Gastrocnemius medialis (tissue), 4 donors: ENCODE measurements around the gene PODNL1. TPM values are rescaled to one million over a fixed set of nuclear protein-coding genes. Genes with fewer than 3 reads are reported as not detected.

Experiments used
- ATAC-seq, 2 donors: fragments of 150-250 bp; one replicate each; pipeline ENCODE4 v1.9.1; 2016
- DNase-seq, 2 donors: peaks; one replicate each; pipeline ENCODE4 v3.0.0-alpha.2; 2019
- H3K27ac ChIP-seq, 4 donors: fragments of 200-600 bp; sonication (generic); 1 replicate in 1 of 4; 2 replicates in 3 of 4; pipeline ENCODE4 v1.5.1; 2016 to 2018; ENCODE audit warnings: mild to moderate bottlenecking in 2 of 4, moderate library complexity in 1 of 4
- H3K27me3 ChIP-seq, 3 donors: fragments of 200-600 bp; sonication (generic) in 2 of 3; 1 replicate in 1 of 3; 2 replicates in 2 of 3; pipeline versions ENCODE4 v1.5.1 to v1.6.0; 2016 to 2019; ENCODE audit warnings: mild to moderate bottlenecking in 1 of 3, moderate library complexity in 1 of 3
- H3K36me3 ChIP-seq, 2 donors: fragments of 200-600 bp; sonication (generic) in 1 of 2; one replicate each; pipeline ENCODE4 v1.5.1; 2017 to 2018
- H3K4me1 ChIP-seq, 2 donors: fragments of 200-600 bp; sonication (generic) in 1 of 2; one replicate each; pipeline ENCODE4 v1.5.1; 2016 to 2017; ENCODE audit warnings: mild to moderate bottlenecking in 2 of 2
- H3K4me3 ChIP-seq, 4 donors: fragments of 200-600 bp; sonication (generic) in 3 of 4; 1 replicate in 1 of 4; 2 replicates in 3 of 4; pipeline ENCODE4 v1.5.1; 2016 to 2019; ENCODE audit warnings: mild to moderate bottlenecking in 2 of 4
- H3K9me3 ChIP-seq, 3 donors: fragments of 200-600 bp; sonication (generic) in 2 of 3; 1 replicate in 1 of 3; 2 replicates in 2 of 3; pipeline ENCODE4 v1.5.1; 2016 to 2019
- POLR2A ChIP-seq, 2 donors: fragments of 450-650 bp; IDR thresholded peaks; one replicate each; pipeline ENCODE4 v1.6.1; 2017; ENCODE audit warnings: antibody characterized with exemption in 2 of 2, mild to moderate bottlenecking in 2 of 2, moderate library complexity in 2 of 2
- in situ Hi-C, 4 donors: fragments of 200-750 bp; cut with MboI; loops; one replicate each; pipeline versions ENCODE4 v1.15.0 to v1.8.0; 2017; ENCODE audit warnings: low sequenced_read_pairs in 4 of 4
- intact Hi-C: fragments of 100-400 bp; cut with DNase I; formaldehyde crosslinking; loops from one replicate; pipeline ENCODE4 v1.15.1; 2023; ENCODE audit warnings: low total_unique reads
- total RNA-seq, 4 donors: library from RNA; depleted of rRNA; stranded (reverse); fragments of >200 nt; gene quantifications; one replicate each; pipeline versions ENCODE4 v1.1.0 to v1.2.3, GENCODE V29; 2016
- TF ChIP-seq, protein P1 (sequence below), 5 experiments: fragments of 450-650 bp in 3 of 5; fragments of 200-600 bp in 2 of 5; sonication (generic) in 2 of 5; IDR thresholded peaks in 4 of 5; conservative IDR thresholded peaks in 1 of 5; 1 replicate in 4 of 5; 2 replicates in 1 of 5; pipeline ENCODE4 v1.5.1; 2016 to 2019; ENCODE audit warnings: antibody characterized with exemption in 5 of 5, mild to moderate bottlenecking in 3 of 5, moderate library complexity in 3 of 5

The PODNL1 gene
- total RNA-seq, 4 donors from 2014 or later, result 0.55 to 0.61 TPM; not detected in 2

DNA sequence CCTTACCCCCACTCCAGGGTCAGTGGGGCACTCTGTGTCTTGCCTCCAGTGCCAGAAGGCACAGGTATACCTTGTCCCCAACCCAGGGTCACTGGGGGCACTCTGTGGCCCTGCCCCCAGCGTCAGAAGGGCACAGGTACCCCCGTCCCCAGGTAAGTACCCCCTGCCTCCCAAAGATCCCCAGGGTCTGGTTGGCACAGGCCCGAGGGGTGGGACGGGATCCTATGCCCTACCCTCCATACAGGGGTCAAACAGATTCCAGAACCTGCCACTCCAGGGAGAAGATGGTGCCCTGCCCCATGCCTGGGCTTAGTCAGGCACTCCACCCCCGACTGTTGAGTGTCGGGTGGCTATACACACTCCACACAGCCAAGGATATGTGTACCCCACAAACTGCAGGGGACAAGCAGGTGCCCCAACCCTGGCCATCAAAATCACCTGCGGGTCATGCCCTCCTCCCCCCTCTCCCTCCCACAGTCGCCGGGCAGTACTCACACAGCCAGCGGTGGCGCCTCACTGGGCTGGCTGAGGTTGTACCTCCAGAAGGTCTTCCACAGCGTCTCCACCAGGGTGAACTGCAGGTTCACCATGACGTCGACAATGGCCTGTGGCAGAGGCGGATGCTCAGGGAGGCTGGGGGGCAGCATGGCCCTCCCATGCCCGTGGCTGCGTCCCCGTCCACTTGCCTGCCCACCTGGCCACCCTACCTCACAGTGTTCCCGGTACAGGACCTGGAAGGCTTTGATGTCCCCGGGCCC is 27.9 kb upstream of the PODNL1 start:
- in situ Hi-C loops (no loop called here), intact Hi-C loops (no loop called here)
- no peak overlapping the region for H3K27ac ChIP-seq
- no peaks in the 10 kb centered on the region for H3K27me3 ChIP-seq
- no peak for TF ChIP-seq POLR2A (IDR thresholded peaks at IDR 0.05)
- TF ChIP-seq, protein P1, sequence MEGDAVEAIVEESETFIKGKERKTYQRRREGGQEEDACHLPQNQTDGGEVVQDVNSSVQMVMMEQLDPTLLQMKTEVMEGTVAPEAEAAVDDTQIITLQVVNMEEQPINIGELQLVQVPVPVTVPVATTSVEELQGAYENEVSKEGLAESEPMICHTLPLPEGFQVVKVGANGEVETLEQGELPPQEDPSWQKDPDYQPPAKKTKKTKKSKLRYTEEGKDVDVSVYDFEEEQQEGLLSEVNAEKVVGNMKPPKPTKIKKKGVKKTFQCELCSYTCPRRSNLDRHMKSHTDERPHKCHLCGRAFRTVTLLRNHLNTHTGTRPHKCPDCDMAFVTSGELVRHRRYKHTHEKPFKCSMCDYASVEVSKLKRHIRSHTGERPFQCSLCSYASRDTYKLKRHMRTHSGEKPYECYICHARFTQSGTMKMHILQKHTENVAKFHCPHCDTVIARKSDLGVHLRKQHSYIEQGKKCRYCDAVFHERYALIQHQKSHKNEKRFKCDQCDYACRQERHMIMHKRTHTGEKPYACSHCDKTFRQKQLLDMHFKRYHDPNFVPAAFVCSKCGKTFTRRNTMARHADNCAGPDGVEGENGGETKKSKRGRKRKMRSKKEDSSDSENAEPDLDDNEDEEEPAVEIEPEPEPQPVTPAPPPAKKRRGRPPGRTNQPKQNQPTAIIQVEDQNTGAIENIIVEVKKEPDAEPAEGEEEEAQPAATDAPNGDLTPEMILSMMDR (IDR thresholded peaks at IDR 0.05 in 4 of 5, conservative IDR thresholded peaks at IDR 0.05 in 1 of 5), result no peak
- H3K9me3 ChIP-seq, result no peaks in the 10 kb centered on the region
- no peak overlapping the region for H3K4me3 ChIP-seq
- H3K4me1 ChIP-seq, result no peaks in the 10 kb centered on the region
- H3K36me3 ChIP-seq, result peaks cover 0 to 70% of the 10 kb centered on the region in 2 donors
- ATAC-seq (no peak), DNase-seq (no peak)

DNA sequence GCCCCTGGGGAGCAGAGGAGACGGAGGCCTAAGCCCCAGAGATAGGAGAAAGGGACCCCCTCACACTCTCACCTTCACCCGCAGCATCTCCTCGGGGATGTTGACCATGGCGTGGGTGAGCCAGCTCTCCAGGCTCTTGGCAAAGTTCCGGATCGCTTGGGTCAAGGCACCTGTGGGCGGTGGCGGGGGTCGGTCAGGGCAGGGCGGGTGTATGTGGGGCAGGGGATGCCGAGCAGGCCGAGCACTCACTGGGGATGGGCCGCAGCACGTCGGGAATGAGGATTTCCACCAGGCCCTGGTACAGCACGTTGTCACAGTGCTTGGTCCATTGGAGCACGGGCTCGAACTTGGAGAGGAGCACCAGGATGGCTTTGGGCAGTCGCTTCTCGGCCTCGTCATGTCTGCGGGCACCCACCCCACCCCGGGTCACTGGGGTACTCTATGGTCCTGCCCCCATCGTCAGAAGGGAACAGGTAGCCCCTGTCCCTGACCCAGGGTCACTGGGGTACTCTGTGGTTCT is 27.2 kb upstream of the PODNL1 start:
- TF ChIP-seq POLR2A (IDR thresholded peaks at IDR 0.05), result no peak
- TF ChIP-seq, protein P1 (IDR thresholded peaks at IDR 0.05 in 4 of 5, conservative IDR thresholded peaks at IDR 0.05 in 1 of 5), result no peak
- DNase-seq (no peak), ATAC-seq (no peak)
- Histone ChIP-seq H3K4me1 (no peaks in the 10 kb centered on the region), H3K36me3 (peaks cover 0 to 75% of the 10 kb centered on the region in 2 donors), H3K4me3 (no peak overlapping the region), H3K27ac (no peak overlapping the region), H3K9me3 (no peaks in the 10 kb centered on the region), H3K27me3 (no peaks in the 10 kb centered on the region)
- in situ Hi-C loops, result no loop called here
- intact Hi-C loops, result no loop called here

DNA sequence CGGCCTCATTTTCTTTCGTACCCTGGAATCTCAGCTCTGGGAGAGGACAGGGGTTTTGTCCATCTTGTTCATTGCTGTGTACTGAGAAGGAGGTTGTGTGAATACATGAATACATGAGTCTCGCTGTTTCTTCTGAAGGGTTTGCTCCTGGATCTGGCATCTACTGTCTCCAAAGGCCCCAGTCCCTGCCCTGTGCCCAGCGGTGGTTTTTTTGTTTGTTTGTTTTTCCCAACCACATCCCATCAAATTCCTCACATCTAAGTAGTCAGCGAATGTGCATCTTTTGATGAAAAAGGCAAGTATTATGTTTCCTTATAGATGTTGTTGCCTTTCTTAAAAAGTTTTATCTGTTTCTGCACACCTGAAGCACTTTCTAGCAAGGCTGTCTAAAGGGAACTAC is 26.6 kb upstream of the PODNL1 start:
- no peak for DNase-seq
- Histone ChIP-seq H3K4me1 (no peaks in the 10 kb centered on the region), H3K27me3 (no peaks in the 10 kb centered on the region), H3K27ac (no peak overlapping the region), H3K36me3 (peaks cover 0 to 78% of the 10 kb centered on the region in 2 donors), H3K4me3 (no peak overlapping the region), H3K9me3 (no peaks in the 10 kb centered on the region)
- in situ Hi-C loops (no loop called here), intact Hi-C loops (no loop called here)
- no peak for TF ChIP-seq POLR2A (IDR thresholded peaks at IDR 0.05)
- TF ChIP-seq, protein P1 (IDR thresholded peaks at IDR 0.05 in 4 of 5, conservative IDR thresholded peaks at IDR 0.05 in 1 of 5), result no peak
- no peak for ATAC-seq

DNA sequence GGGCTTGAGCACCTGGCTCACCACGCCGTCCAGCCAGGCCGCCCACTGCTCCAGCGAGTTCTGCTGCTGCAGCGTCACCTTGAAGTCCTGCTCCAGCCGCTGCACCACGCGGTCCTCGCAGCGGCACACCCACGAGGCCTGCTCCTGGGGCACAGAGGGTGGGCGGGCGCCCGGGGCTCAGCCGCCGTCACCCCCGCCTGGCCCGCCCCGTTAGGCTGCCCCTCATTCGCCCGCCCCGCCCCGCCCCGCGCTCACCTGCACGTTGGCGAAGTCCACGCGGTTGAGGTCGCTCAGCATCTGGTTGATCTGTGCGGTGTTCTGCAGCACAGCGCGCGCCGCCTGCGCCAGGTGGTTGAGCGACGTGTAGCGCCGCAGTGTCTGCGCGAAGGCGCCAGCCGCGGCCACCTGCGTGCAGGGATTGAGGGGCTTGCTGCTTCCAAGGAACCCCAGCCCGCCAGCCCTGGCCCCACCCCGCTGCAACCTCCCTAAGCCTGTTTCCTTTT is 25.4 kb upstream of the PODNL1 start:
- Histone ChIP-seq H3K36me3 (peaks cover 0 to 78% of the 10 kb centered on the region in 2 donors), H3K27ac (no peak overlapping the region), H3K4me1 (no peaks in the 10 kb centered on the region), H3K9me3 (no peaks in the 10 kb centered on the region), H3K27me3 (no peaks in the 10 kb centered on the region), H3K4me3 (no peak overlapping the region)
- TF ChIP-seq, protein P1 (IDR thresholded peaks at IDR 0.05 in 4 of 5, conservative IDR thresholded peaks at IDR 0.05 in 1 of 5), result no peak
- TF ChIP-seq POLR2A (IDR thresholded peaks at IDR 0.05), result no peak
- in situ Hi-C loops (no loop called here), intact Hi-C loops (no loop called here)
- no peak for DNase-seq
- ATAC-seq, result no peak
